Measurements from ENCODE around the gene BCL7C. TPM values are rescaled to one million over a fixed set of nuclear protein-coding genes. Genes with fewer than 3 reads are reported as not detected.

The BCL7C gene
- total and polyA plus RNA-seq, 2 of the 4 experiments (the other 2 are of a cell fraction): 32.3 to 34.9 TPM

DNA sequence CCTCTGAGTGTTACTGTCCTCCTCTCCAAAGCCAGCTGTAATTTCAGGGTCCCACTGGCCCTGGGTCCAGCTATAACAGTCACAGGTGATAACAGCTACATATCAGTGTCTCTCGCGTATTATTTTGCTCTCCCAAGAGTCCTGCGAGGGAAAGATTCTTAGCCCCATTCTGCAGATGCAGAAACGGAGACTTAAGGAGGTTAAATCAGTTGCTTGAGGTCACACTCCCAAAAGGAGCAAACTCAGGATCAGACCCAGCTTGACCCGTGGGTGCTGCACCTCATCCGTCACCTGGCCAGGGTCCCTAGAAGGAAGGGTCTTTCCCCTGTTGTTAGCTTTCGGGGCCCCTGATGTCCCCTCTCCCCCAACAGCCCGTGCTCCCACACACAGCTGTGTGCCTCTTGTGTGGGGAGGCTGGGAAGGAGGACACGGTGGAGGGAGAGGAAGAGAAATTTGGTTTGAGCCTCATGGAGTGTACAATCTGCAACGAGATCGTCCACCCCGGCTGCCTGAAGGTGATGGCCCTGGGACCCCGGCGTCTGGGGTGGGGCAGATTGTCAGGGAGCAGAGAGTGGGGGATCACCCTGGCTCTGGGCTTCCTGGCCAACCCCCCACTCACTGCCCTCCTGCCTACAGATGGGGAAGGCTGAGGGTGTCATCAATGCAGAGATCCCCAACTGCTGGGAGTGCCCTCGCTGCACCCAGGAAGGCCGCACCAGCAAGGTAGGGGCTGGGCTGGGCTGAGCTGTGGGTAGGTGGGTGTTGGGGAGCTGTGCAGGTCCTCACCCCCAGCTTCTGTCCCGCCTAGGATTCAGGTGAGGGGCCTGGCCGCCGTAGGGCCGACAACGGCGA, 33.3 kb upstream of the BCL7C start (continued):
- TF ChIP-seq RCOR1 (IDR thresholded peaks at IDR 0.05; ENCODE audit: insufficient replicate concordance, low read length): no peak

DNA sequence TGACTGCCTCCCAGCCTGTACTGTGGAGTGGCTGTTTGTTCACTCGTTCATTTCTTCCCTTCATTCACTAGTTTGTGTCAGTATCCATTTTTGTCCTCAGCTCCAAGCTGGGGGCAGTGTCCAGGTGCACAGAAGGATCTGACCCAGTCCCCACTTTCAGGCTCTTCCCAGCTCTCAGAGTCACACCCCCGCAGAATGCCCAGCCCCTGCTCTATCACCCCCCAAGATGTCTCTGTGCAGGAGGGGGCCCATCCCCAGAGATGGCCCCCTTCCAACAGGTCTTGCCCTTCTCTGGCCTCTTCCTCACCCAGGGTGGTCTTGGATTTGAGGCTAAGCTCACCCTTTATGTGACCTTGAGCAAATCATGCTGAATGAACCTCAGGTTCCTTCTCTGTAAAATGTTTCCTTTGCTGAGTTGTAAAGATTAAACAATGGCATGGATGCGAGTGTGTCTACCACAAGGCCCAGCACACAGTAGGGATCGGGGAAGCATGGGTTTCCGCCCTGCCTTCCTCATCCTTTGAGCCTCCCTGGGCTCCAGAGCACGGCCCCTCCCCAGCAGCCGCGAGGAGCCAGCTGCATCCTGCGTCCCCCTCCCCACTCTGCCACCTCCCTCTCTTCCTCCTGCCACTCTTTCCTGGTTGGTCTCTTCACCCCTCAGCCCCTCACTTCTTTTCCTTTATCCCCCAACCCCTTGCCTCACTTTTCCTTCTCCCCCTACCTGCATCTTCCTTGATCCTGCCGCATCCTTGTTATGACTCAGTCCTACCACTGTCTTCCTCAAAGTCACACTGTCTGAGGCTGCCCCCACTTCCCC, 32.3 kb upstream of the BCL7C start:
- Histone ChIP-seq H2AFZ (replicated peaks; ENCODE audit: low read length, poor library complexity) (no peak overlapping the region), H2AK5ac (ENCODE audit: low read depth, low read length) (no peak overlapping the region), H2AK9ac (replicated peaks; ENCODE audit: low read depth, low read length, poor library complexity) (no peak overlapping the region), H4K20me1 (ENCODE audit: insufficient read depth, low read length) (peaks cover 4% of the 10 kb centered on the region; the same call in 1 of the 2 replicates), H3K4ac (ENCODE audit: low read depth, low read length) (no peak overlapping the region), H3K9me1 (ENCODE audit: insufficient read depth, low read length) (no peaks in the 10 kb centered on the region), H3K27ac (ENCODE audit: insufficient read depth, low read length) (no peak overlapping the region), H3K4me3 (ENCODE audit: insufficient read depth, low read depth, low read length) (no peak overlapping the region), H3K56ac (ENCODE audit: extremely low read depth, insufficient read depth, low read length) (no peak overlapping the region), H3K4me1 (ENCODE audit: control insufficient read depth, insufficient read depth, low read length) (peaks cover 2% of the 10 kb centered on the region; the same call in 1 of the 2 replicates), H2BK15ac (ENCODE audit: low read depth, low read length) (no peak overlapping the region), H2BK20ac (ENCODE audit: low read depth, low read length) (no peak overlapping the region), H3K14ac (replicated peaks; ENCODE audit: low read depth, low read length) (no peak overlapping the region), H3K9ac (ENCODE audit: low read depth, low read length) (no peak overlapping the region), H3K23ac (ENCODE audit: low read depth, low read length) (no peak overlapping the region), H4K8ac (ENCODE audit: low read depth in 2 of 2, low read length in 2 of 2) (no peak overlapping the region), H3K4me2 (ENCODE audit: low read depth, low read length) (no peak overlapping the region), H2BK120ac (ENCODE audit: low read depth, low read length) (no peak overlapping the region), H3K18ac (ENCODE audit: low read depth, low read length) (no peak overlapping the region), H3K27me3 (ENCODE audit: control insufficient read depth, insufficient read depth, low read length) (no peaks in the 10 kb centered on the region), H3K79me1 (ENCODE audit: low read depth in 1 of 2, low read length in 2 of 2) (peaks cover 0 to 44% of the 10 kb centered on the region in 2 experiments; a peak in 2 of 4 replicates), H3K36me3 (ENCODE audit: control insufficient read depth, insufficient read depth, low read length) (peaks cover 31% of the 10 kb centered on the region), H2BK5ac (ENCODE audit: low read depth, low read length, poor library complexity, severe bottlenecking) (no peak overlapping the region), H4K91ac (ENCODE audit: insufficient read depth, low read depth, low read length) (no peak overlapping the region), H4K5ac (ENCODE audit: low read depth, low read length) (no peak overlapping the region), H3K9me3 (ENCODE audit: control insufficient read depth, insufficient read depth, low read length) (no peaks in the 10 kb centered on the region)
- in situ Hi-C loops (cut with MboI; ENCODE audit: low sequenced_read_pairs) (no loop called here), intact Hi-C loops (cut with micrococcal nuclease) (no loop called here), dilution Hi-C loops (cut with HindIII; ENCODE audit: low sequenced_read_pairs, unreplicated experiment) (no loop called here)
- ChIA-PET POLR2A (ENCODE audit: unreplicated experiment) (no interaction called here), CTCF (interaction anchor here (0.9 kb wide), 1 partner anchor 9 kb away, joined by 3 read pairs; no protein-coding TSS in a partner anchor)
- BruUV-seq (replicated peaks): no TSS peak
- no peak for ATAC-seq (ENCODE audit: low read depth)
- WGBS, 2 experiments (ENCODE audit: extremely low coverage in 2 of 2, insufficient read length in 1 of 2): 69% methylated on average over 8 of the region's 10 CpGs; no CpG with 5 or more reads in 1 of the 2 experiments
- no peak for DNase-seq
- TF ChIP-seq POLR2A (IDR thresholded peaks at IDR 0.05; ENCODE audit: low read depth, low read length) (no peak), RFX5 (IDR thresholded peaks at IDR 0.05; ENCODE audit: low read depth, low read length) (no peak), CHD1 (IDR thresholded peaks at IDR 0.05; ENCODE audit: low read depth, low read length) (no peak), CEBPB (IDR thresholded peaks at IDR 0.05; ENCODE audit: low read depth, low read length) (no peak), SMC3 (IDR thresholded peaks at IDR 0.05; ENCODE audit: low read depth, low read length) (no peak), RAD21 (IDR thresholded peaks at IDR 0.05; ENCODE audit: low read length) (no peak), MXI1 (IDR thresholded peaks at IDR 0.05; ENCODE audit: borderline replicate concordance, low read depth, low read length) (no peak), NFE2L2 (IDR thresholded peaks at IDR 0.05; ENCODE audit: low read depth, low read length) (no peak), RCOR1 (IDR thresholded peaks at IDR 0.05; ENCODE audit: insufficient replicate concordance, low read length) (no peak), FOS (IDR thresholded peaks at IDR 0.05; ENCODE audit: low read depth, low read length) (no peak)
- TF ChIP-seq, protein P1, sequence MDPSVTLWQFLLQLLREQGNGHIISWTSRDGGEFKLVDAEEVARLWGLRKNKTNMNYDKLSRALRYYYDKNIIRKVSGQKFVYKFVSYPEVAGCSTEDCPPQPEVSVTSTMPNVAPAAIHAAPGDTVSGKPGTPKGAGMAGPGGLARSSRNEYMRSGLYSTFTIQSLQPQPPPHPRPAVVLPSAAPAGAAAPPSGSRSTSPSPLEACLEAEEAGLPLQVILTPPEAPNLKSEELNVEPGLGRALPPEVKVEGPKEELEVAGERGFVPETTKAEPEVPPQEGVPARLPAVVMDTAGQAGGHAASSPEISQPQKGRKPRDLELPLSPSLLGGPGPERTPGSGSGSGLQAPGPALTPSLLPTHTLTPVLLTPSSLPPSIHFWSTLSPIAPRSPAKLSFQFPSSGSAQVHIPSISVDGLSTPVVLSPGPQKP (IDR thresholded peaks at IDR 0.05; ENCODE audit: borderline replicate concordance, low read depth, low read length): no peak
- TF ChIP-seq, protein P2, sequence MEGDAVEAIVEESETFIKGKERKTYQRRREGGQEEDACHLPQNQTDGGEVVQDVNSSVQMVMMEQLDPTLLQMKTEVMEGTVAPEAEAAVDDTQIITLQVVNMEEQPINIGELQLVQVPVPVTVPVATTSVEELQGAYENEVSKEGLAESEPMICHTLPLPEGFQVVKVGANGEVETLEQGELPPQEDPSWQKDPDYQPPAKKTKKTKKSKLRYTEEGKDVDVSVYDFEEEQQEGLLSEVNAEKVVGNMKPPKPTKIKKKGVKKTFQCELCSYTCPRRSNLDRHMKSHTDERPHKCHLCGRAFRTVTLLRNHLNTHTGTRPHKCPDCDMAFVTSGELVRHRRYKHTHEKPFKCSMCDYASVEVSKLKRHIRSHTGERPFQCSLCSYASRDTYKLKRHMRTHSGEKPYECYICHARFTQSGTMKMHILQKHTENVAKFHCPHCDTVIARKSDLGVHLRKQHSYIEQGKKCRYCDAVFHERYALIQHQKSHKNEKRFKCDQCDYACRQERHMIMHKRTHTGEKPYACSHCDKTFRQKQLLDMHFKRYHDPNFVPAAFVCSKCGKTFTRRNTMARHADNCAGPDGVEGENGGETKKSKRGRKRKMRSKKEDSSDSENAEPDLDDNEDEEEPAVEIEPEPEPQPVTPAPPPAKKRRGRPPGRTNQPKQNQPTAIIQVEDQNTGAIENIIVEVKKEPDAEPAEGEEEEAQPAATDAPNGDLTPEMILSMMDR (conservative IDR thresholded peaks at IDR 0.05; ENCODE audit: low read depth, low read length): no peak
